Measurements from ENCODE around the gene POLR1H. TPM values are rescaled to one million over a fixed set of nuclear protein-coding genes. Genes with fewer than 3 reads are reported as not detected.

POLR1H gene
- total and polyA plus RNA-seq, 2 experiments from 2014 or later: 28.1 to 93.6 TPM

GRCh38 chr6:30061858-30062458, 893 bp downstream of the POLR1H start:
- Mint-ChIP-seq H3K9me3 (no peaks in the 10 kb centered on the region), H3K4me3 (peak overlapping the region; percentile 97), H3K27me3 (ENCODE audit: insufficient read depth, low read depth, poor library complexity) (peaks cover 4% of the 10 kb centered on the region), H3K27ac (peak overlapping the region; percentile 81), H3K4me1 (peaks cover 9% of the 10 kb centered on the region; the same call in 2 of the 3 replicates), H3K36me3 (ENCODE audit: low read depth) (no peaks in the 10 kb centered on the region; the same call in 2 of the 3 replicates)
- H3K9me2 ChIP-seq (ENCODE audit: insufficient read depth): no peaks in the 10 kb centered on the region
- H3F3A ChIP-seq (replicated peaks; ENCODE audit: low read depth): peaks cover 11% of the 10 kb centered on the region; the same call in 1 of the 2 replicates
- peak overlapping the region; percentile 83 for H3K4me3 ChIP-seq
- H3K4me1 ChIP-seq (ENCODE audit: insufficient read depth): peaks cover 15% of the 10 kb centered on the region
- H3K36me3 ChIP-seq (ENCODE audit: insufficient read depth): no peaks in the 10 kb centered on the region
- H3K4me2 ChIP-seq: peak overlapping the region; percentile 96
- no peak overlapping the region for H3K27ac ChIP-seq (ENCODE audit: low read depth)
- TF ChIP-seq POLR2AphosphoS5 (IDR thresholded peaks at IDR 0.05; ENCODE audit: low read depth): no peak
- TF ChIP-seq ZNF331 (CRISPR knock-in tag; IDR thresholded peaks at IDR 0.05; ENCODE audit: low read depth): no peak
- TF ChIP-seq EZH2 (IDR thresholded peaks at IDR 0.05; ENCODE audit: low read depth, unreplicated experiment): no peak
- TF ChIP-seq ZNF462 (CRISPR knock-in tag; IDR thresholded peaks at IDR 0.05): no peak
- TF ChIP-seq EZH2phosphoT487 (IDR thresholded peaks at IDR 0.05; ENCODE audit: unreplicated experiment): no peak
- TF ChIP-seq STAT1 (IDR thresholded peaks at IDR 0.05; ENCODE audit: unreplicated experiment): no peak
- TF ChIP-seq CTCF (conservative IDR thresholded peaks at IDR 0.05; ENCODE audit: low read depth in 2 of 2): no peak
- TF ChIP-seq ZNF114 (CRISPR knock-in tag; IDR thresholded peaks at IDR 0.05): no peak
- H2AFZ ChIP-seq: peak overlapping the region; percentile 98
- no peaks in the 10 kb centered on the region for H3K27me3 ChIP-seq (ENCODE audit: insufficient read depth)
- peaks cover 10% of the 10 kb centered on the region; the same call in 1 of the 2 replicates for H3K79me2 ChIP-seq (replicated peaks; ENCODE audit: insufficient read depth)
- DNase-seq (ENCODE audit: low spot score) (peak; percentile 23), ATAC-seq (peak; percentile 8; the same call in 2 of the 3 replicates)
- no peaks in the 10 kb centered on the region for H4K20me1 ChIP-seq (replicated peaks; ENCODE audit: insufficient read depth)

Measured in GM23338 (cell line).